DOHH2 (cell line): ENCODE data around the gene KRT76.

Experiments used
- H3F3A ChIP-seq: fragments of 200-600 bp; sonication (generic), shearing (Covaris generic); 2 replicates; pipeline ENCODE4 v1.6.0; 2016; ENCODE audit warnings: antibody characterized with exemption, mild to moderate bottlenecking; ENCODE audit not compliant: control insufficient read depth, insufficient read depth
- H3K27ac ChIP-seq: fragments of 200-600 bp; sonication (generic); 2 replicates; pipeline ENCODE4 v1.5.1; 2014; ENCODE audit warnings: low read depth, mild to moderate bottlenecking, low read length, moderate library complexity
- H3K27me3 ChIP-seq: fragments of 200-600 bp; sonication (generic); 2 replicates; pipeline ENCODE4 v1.6.1; 2014; ENCODE audit warnings: mild to moderate bottlenecking, low read length, mixed read lengths; ENCODE audit not compliant: control insufficient read depth
- H3K36me3 ChIP-seq: fragments of 200-600 bp; sonication (generic); 2 replicates; pipeline ENCODE4 v1.6.1; 2014; ENCODE audit warnings: mild to moderate bottlenecking, low read length, moderate library complexity, mixed read lengths; ENCODE audit not compliant: control insufficient read depth
- H3K4me1 ChIP-seq: fragments of 200-600 bp; sonication (generic); 2 replicates; pipeline ENCODE4 v1.6.1; 2014; ENCODE audit warnings: mild to moderate bottlenecking, low read length, mixed read lengths; ENCODE audit not compliant: control insufficient read depth
- H3K4me2 ChIP-seq: fragments of 200-600 bp; sonication (generic); 2 replicates; pipeline ENCODE4 v1.6.0; 2014; ENCODE audit warnings: mild to moderate bottlenecking, low read length, moderate library complexity
- H3K4me3 ChIP-seq: fragments of 200-600 bp; sonication (generic); 2 replicates; pipeline ENCODE4 v1.5.1; 2014; ENCODE audit warnings: mild to moderate bottlenecking, low read length, mixed read lengths
- H3K79me2 ChIP-seq: fragments of 200-600 bp; sonication (generic); 2 replicates; pipeline ENCODE4 v1.6.1; 2014; ENCODE audit warnings: mild to moderate bottlenecking, low read length, mixed read lengths; ENCODE audit not compliant: control insufficient read depth
- H3K9me2 ChIP-seq: fragments of 200-600 bp; sonication (generic); replicated peaks from 2 replicates; pipeline ENCODE4 v1.6.1; 2014; ENCODE audit warnings: mild to moderate bottlenecking, low read length, mixed read lengths; ENCODE audit not compliant: control insufficient read depth
- H3K9me3 ChIP-seq: fragments of 200-600 bp; sonication (generic); 2 replicates; pipeline ENCODE4 v1.6.1; 2014; ENCODE audit warnings: antibody characterized with exemption, low read length, mixed read lengths; ENCODE audit not compliant: control insufficient read depth, insufficient read depth
- H4K20me1 ChIP-seq: fragments of 200-600 bp; sonication (generic); 2 replicates; pipeline ENCODE4 v1.6.0; 2014; ENCODE audit warnings: low read depth, mild to moderate bottlenecking, antibody characterized with exemption, low read length, moderate library complexity; ENCODE audit not compliant: control insufficient read depth, insufficient read depth
- EZH2phosphoT487 ChIP-seq: fragments of 200-600 bp; sonication (generic); IDR thresholded peaks from 2 replicates; pipeline ENCODE4 v1.6.1; 2017; ENCODE audit warnings: borderline replicate concordance, mild to moderate bottlenecking, antibody characterized with exemption, low read length, moderate library complexity, mixed read lengths
- TF ChIP-seq, protein P1 (sequence below): fragments of 200-600 bp; sonication (generic); IDR thresholded peaks from one replicate; pipeline ENCODE4 v1.5.1; 2014; ENCODE audit warnings: antibody characterized with exemption, mild to moderate bottlenecking, low read depth, low read length; ENCODE audit not compliant: poor library complexity, severe bottlenecking

Gene KRT76

DNA sequence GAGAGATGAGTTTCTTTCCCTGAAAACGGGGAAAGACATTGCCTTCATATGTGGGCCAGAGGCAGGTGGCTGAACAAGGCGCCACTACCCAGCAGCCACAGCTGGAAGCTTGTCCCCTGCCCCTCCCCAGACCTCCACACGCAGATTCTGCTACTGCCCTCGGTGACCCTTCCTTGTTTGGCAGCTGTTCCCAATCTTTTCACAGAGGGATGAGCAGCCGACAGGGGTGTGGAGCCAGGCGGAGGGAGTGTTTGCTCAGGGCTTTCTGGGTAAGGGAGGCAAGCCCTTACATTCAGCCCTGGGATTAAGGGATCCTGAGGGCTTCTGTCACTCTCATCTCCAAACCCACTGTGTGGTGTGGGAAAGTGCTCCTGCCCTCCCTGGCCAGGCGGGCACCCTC is 41.2 kb upstream of the KRT76 start:
- H3K27me3 ChIP-seq: no peaks in the 10 kb centered on the region; the same call in 1 of the 2 replicates
- TF ChIP-seq, protein P1, sequence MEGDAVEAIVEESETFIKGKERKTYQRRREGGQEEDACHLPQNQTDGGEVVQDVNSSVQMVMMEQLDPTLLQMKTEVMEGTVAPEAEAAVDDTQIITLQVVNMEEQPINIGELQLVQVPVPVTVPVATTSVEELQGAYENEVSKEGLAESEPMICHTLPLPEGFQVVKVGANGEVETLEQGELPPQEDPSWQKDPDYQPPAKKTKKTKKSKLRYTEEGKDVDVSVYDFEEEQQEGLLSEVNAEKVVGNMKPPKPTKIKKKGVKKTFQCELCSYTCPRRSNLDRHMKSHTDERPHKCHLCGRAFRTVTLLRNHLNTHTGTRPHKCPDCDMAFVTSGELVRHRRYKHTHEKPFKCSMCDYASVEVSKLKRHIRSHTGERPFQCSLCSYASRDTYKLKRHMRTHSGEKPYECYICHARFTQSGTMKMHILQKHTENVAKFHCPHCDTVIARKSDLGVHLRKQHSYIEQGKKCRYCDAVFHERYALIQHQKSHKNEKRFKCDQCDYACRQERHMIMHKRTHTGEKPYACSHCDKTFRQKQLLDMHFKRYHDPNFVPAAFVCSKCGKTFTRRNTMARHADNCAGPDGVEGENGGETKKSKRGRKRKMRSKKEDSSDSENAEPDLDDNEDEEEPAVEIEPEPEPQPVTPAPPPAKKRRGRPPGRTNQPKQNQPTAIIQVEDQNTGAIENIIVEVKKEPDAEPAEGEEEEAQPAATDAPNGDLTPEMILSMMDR: no peak
- TF ChIP-seq EZH2phosphoT487: no peak

DNA sequence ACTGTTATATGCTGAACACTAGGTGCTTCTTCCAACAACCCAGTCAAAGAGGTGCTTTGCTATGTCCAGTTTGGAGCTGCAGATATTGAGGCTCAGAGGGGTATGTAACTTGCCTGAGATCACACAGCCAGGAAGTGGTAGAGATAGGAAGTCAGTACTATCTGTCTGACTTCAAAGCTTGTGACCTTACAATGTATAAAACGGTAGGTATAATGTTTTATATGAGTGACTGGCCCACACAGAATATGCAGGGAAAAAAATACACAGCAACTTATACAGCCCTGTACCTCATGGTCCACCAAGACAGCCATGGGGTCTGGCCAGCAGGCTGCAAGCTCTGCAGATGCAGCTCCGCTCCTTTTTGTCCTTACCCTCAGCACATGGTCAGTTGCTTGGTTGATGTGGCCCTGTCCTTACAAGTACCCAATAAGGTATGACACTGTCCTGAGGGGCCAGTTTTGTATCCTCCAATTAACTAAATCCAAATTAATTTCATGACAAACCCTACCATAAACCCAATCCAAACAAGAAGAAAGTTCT is 40.6 kb upstream of the KRT76 start:
- no peaks in the 10 kb centered on the region for H3K9me2 ChIP-seq
- no peak overlapping the region for H3K4me2 ChIP-seq
- H4K20me1 ChIP-seq: no peaks in the 10 kb centered on the region
- no peak overlapping the region for H3K4me3 ChIP-seq
- no peaks in the 10 kb centered on the region; the same call in 1 of the 2 replicates for H3K27me3 ChIP-seq
- H3K4me1 ChIP-seq: no peaks in the 10 kb centered on the region
- H3K79me2 ChIP-seq: no peaks in the 10 kb centered on the region
- H3K9me3 ChIP-seq: no peaks in the 10 kb centered on the region
- H3K36me3 ChIP-seq: no peaks in the 10 kb centered on the region
- H3K27ac ChIP-seq: no peak overlapping the region
- TF ChIP-seq, protein P1: no peak
- no peak for TF ChIP-seq EZH2phosphoT487
- H3F3A ChIP-seq: no peaks in the 10 kb centered on the region

More for the DNA sequence above, 41.2 kb upstream of the KRT76 start:
- Histone ChIP-seq H3K27ac (no peak overlapping the region), H3K79me2 (no peaks in the 10 kb centered on the region), H3K4me3 (no peak overlapping the region), H3F3A (no peaks in the 10 kb centered on the region), H3K9me3 (no peaks in the 10 kb centered on the region), H4K20me1 (no peaks in the 10 kb centered on the region), H3K36me3 (no peaks in the 10 kb centered on the region), H3K4me2 (no peak overlapping the region), H3K9me2 (no peaks in the 10 kb centered on the region), H3K4me1 (no peaks in the 10 kb centered on the region)

DNA sequence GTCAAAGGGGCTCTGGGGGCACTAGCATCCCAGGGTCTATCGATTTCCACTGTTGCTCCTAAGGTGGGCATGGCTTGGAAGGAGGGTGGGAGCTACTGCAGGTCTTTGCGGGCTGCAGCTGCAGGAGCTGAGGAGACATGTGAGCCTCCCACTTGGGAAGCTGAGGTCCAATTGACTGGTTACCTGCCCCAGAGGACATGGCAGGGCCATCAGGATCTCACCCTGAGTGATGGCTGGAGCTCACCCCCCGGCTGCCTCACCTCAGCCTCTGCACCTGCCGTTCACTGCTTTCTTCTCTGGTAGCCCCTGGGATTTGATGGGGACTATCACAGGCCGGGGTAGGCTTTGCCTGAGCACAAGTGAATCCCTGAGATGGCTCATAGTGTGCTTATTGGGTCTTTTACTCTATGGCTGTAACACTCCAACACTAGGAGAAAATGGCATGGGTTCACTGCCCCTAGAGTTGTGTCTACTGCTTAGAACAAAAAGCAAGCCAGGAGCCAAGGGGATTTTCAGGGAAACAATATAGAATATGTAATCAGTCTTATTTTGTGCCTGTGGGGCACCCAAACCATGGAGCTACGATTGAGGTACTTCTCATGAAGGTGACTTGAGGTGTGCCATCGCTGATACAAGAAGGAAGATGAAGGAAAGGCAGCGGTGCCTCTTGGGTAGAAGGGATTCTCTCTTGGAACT is 40.0 kb upstream of the KRT76 start:
- H3K27me3 ChIP-seq: no peaks in the 10 kb centered on the region; the same call in 1 of the 2 replicates
- no peaks in the 10 kb centered on the region for H3K9me2 ChIP-seq
- no peaks in the 10 kb centered on the region for H4K20me1 ChIP-seq
- no peaks in the 10 kb centered on the region for H3F3A ChIP-seq
- no peaks in the 10 kb centered on the region for H3K36me3 ChIP-seq
- H3K4me2 ChIP-seq: no peak overlapping the region
- no peaks in the 10 kb centered on the region for H3K79me2 ChIP-seq
- H3K9me3 ChIP-seq: no peaks in the 10 kb centered on the region
- H3K4me1 ChIP-seq: no peaks in the 10 kb centered on the region
- H3K27ac ChIP-seq: no peak overlapping the region
- TF ChIP-seq EZH2phosphoT487: no peak
- TF ChIP-seq, protein P1: no peak
- H3K4me3 ChIP-seq: no peak overlapping the region
